ENCODE data around the gene SEMA5A.

DNA sequence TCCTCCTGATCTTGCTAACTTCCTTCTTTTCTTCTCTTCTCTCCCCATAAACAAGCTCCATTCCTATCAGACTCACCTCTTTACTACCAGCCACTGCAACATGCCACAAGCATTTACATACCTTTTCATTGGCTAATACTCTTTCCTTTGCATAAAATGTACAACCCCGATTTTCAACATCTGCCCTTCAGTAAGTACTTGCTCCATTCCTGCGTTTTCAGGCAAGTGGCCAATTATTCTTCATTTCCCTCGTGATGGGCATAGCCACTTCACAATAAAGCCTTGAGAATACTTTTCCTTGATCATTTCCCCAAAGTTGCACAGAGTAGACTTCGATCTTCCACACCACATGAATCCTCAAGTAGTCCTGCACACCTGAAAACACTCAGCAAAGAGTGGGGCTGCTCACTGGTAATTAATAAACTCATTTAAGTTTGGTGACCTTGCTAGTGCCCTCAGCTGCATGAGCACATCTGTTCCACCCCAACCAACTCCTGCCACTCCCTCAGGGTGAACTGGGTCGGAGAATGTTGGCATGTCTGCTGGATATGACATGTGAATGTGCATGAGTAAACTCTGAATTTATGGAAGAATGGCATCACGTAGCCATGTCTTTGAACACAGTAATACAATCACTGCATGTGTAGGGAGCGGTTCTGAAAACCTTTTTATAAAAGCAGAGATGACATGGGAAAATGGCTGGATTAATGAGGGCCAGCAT, 535.8 kb downstream of the SEMA5A start:
- no peak for TF ChIP-seq RAD21 (conservative IDR thresholded peaks at IDR 0.05)
- TF ChIP-seq CTCF (IDR thresholded peaks at IDR 0.05; ENCODE audit: poor library complexity, severe bottlenecking): no peak
- TF ChIP-seq EZH2 (IDR thresholded peaks at IDR 0.05; ENCODE audit: borderline replicate concordance, insufficient read depth, low read length, poor library complexity, severe bottlenecking): no peak
- no peak for TF ChIP-seq POLR2AphosphoS5 (IDR thresholded peaks at IDR 0.05)
- no peak for TF ChIP-seq EP300 (conservative IDR thresholded peaks at IDR 0.05; ENCODE audit: poor library complexity, severe bottlenecking)
